Caco-2 (cell line): ENCODE measurements around the gene IFT20. TPM values are rescaled to one million over a fixed set of nuclear protein-coding genes. Genes with fewer than 3 reads are reported as not detected.
"Not testable (repeated sequence)": the region's sequence is repeated elsewhere in the genome, so short reads cannot be mapped to it uniquely, and the experiment has no call there.

Experiments
- BruUV-seq: library from RNA; stranded (reverse); fragments of 400-500 nt; replicated peaks from 2 replicates; lab custom pipeline; 2021; lab: Mats Ljungman, UMichigan
- CTCF ChIA-PET: fragments of 300-600 bp; sonication (Branson Sonifier 250); formaldehyde crosslinking; loops from one replicate; lab custom pipeline; 2022; ENCODE audit warnings: antibody characterized with exemption; lab: Charles Lee
- POLR2A ChIA-PET: fragments of 300-600 bp; sonication (Branson Sonifier 250); formaldehyde crosslinking; loops from one replicate; lab custom pipeline; 2022; ENCODE audit warnings: antibody characterized with exemption; lab: Charles Lee
- DNase-seq, 2 experiments: peaks; one replicate each; pipeline versions ENCODE4 v3.0.0 to v3.0.0-alpha.2; 2020 to 2022
- H3K27me3 ChIP-seq: replicated peaks from 2 replicates; pipeline ENCODE4 v1.6.0; 2011; ENCODE audit warnings: low read length; ENCODE audit not compliant: control insufficient read depth, insufficient read depth
- H3K36me3 ChIP-seq: 2 replicates; pipeline ENCODE4 v1.5.1; 2011; ENCODE audit warnings: low read length; ENCODE audit not compliant: control insufficient read depth, insufficient read depth
- H3K4me1 ChIP-seq: fragments of 250-450 bp; sonication (Bioruptor Pico); 2 replicates; pipeline ENCODE4 v1.5.1; 2020; ENCODE audit warnings: mild to moderate bottlenecking
- H3K4me3 ChIP-seq: 2 replicates; pipeline ENCODE4 v1.5.1; 2011; ENCODE audit warnings: low read depth, mild to moderate bottlenecking, control low read depth, low read length
- H3K9me3 ChIP-seq: fragments of 250-450 bp; sonication (Bioruptor Pico); 2 replicates; pipeline ENCODE4 v1.5.1; 2020; ENCODE audit warnings: mild to moderate bottlenecking, moderate library complexity
- H3K27ac Mint-ChIP-seq: one replicate; pipeline ENCODE4 v1.8.0; 2022; ENCODE audit warnings: mixed read lengths; ENCODE audit not compliant: unreplicated experiment
- H3K27me3 Mint-ChIP-seq: one replicate; pipeline ENCODE4 v1.8.0; 2022; ENCODE audit warnings: mixed read lengths; ENCODE audit not compliant: insufficient read depth, unreplicated experiment
- H3K36me3 Mint-ChIP-seq: one replicate; pipeline ENCODE4 v1.8.0; 2022; ENCODE audit warnings: mild to moderate bottlenecking, mixed read lengths; ENCODE audit not compliant: insufficient read depth, unreplicated experiment
- H3K4me1 Mint-ChIP-seq: one replicate; pipeline ENCODE4 v1.8.0; 2022; ENCODE audit warnings: low read depth, mixed read lengths; ENCODE audit not compliant: unreplicated experiment
- H3K4me3 Mint-ChIP-seq: one replicate; pipeline ENCODE4 v1.8.0; 2022; ENCODE audit warnings: mild to moderate bottlenecking, moderate library complexity, mixed read lengths; ENCODE audit not compliant: unreplicated experiment
- H3K9me3 Mint-ChIP-seq: one replicate; pipeline ENCODE4 v1.8.0; 2022; ENCODE audit warnings: mixed read lengths; ENCODE audit not compliant: unreplicated experiment
- CTCF ChIP-seq, 2 experiments: fragments of 200-600 bp in 1 of 2; IDR thresholded peaks; 1 replicate in 1 of 2; 2 replicates in 1 of 2; pipeline versions ENCODE4 v1.5.1 to v1.8.0; 2011 to 2022; ENCODE audit warnings: antibody characterized with exemption in 1 of 2, control low read depth in 1 of 2, inconsistent platforms in 1 of 2, low read depth in 1 of 2, low read length in 1 of 2, mild to moderate bottlenecking in 1 of 2, moderate library complexity in 1 of 2; ENCODE audit not compliant: insufficient read depth in 1 of 2, severe bottlenecking in 1 of 2, unreplicated experiment in 1 of 2
- intact Hi-C: fragments of 100-400 bp; cut with micrococcal nuclease; formaldehyde crosslinking; loops from one replicate; pipeline ENCODE4 v1.10.0; 2022; ENCODE audit not compliant: unreplicated experiment
- total RNA-seq: library from RNA; stranded (reverse); gene quantifications from 2 replicates; pipeline ENCODE4 v1.2.3, GENCODE V29; 2022

Gene IFT20
- total RNA-seq, 1 experiment from 2014 or later: 89.9 TPM

DNA sequence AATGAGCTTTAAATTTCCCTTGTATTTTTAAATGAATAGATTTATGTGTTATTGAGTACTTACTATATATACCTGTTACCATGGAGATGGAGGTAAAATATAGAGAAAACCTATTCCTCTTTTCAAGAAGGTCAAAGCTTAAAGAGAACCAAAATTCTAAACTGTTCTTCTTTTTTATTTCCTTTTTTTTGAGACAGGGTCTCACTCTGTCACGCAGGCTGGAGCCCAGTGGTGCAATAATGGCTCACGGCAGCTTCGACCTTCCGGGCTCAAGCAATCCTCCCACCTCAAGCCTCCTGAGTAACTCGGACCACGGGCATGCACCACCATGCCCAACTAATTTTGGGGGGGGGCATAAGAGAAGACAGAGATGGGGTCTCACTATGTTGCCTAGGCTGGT is 41.3 kb downstream of the IFT20 start:
- no peak overlapping the region for H3K4me3 ChIP-seq
- Mint-ChIP-seq H3K27me3 (peaks cover 8% of the 10 kb centered on the region), H3K36me3 (no peaks in the 10 kb centered on the region), H3K4me1 (peaks cover 15% of the 10 kb centered on the region), H3K4me3 (no peak overlapping the region), H3K27ac (no peak overlapping the region), H3K9me3 (no peaks in the 10 kb centered on the region)
- ChIA-PET CTCF (interaction anchor here (1.3 kb wide), 1 partner anchor 43 kb away, joined by 3 read pairs; no protein-coding TSS in a partner anchor), POLR2A (interaction anchor here (0.6 kb wide), 1 partner anchor 684 kb away, joined by 3 read pairs; no protein-coding TSS in a partner anchor)
- TF ChIP-seq CTCF (IDR thresholded peaks at IDR 0.05; ENCODE audit: insufficient read depth in 1 of 2, low read depth in 1 of 2, low read length in 1 of 2, severe bottlenecking in 1 of 2, unreplicated experiment in 1 of 2): no peak
- H3K4me1 ChIP-seq: peaks cover 19% of the 10 kb centered on the region
- no TSS peak for BruUV-seq
- H3K9me3 ChIP-seq: no peaks in the 10 kb centered on the region
- no peaks in the 10 kb centered on the region for H3K27me3 ChIP-seq
- DNase-seq: no peak
- intact Hi-C loops: no loop called here
- H3K36me3 ChIP-seq: no peaks in the 10 kb centered on the region

DNA sequence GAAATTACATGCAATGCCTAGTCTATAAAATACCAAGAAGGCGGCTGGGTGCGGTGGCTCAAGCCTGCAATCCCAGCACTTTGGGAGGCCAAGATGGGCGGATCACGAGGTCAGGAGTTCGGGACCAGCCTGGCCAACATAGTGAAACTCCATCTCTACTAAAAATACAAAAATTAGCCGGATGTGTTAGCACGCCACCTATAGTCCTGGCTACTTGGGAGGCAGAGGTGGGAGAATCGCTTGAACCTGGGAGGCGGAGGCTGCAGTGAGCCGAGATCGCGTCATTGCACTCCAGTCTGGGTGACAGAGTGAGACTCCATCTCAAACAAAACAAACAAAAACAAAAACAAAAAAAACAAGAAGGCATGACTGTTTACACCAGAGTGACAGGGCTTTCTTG is 42.4 kb downstream of the IFT20 start:
- DNase-seq, intact Hi-C loops, H3K9me3 Mint-ChIP-seq, H3K9me3 ChIP-seq, H3K4me3 ChIP-seq, H3K36me3 Mint-ChIP-seq, POLR2A ChIA-PET, H3K27me3 Mint-ChIP-seq, CTCF ChIA-PET, H3K4me3 Mint-ChIP-seq, H3K36me3 ChIP-seq, BruUV-seq, H3K27ac Mint-ChIP-seq, H3K27me3 ChIP-seq: not testable (repeated sequence)
- H3K4me1 Mint-ChIP-seq: peaks cover 15% of the 10 kb centered on the region
- H3K4me1 ChIP-seq: peaks cover 19% of the 10 kb centered on the region

DNA sequence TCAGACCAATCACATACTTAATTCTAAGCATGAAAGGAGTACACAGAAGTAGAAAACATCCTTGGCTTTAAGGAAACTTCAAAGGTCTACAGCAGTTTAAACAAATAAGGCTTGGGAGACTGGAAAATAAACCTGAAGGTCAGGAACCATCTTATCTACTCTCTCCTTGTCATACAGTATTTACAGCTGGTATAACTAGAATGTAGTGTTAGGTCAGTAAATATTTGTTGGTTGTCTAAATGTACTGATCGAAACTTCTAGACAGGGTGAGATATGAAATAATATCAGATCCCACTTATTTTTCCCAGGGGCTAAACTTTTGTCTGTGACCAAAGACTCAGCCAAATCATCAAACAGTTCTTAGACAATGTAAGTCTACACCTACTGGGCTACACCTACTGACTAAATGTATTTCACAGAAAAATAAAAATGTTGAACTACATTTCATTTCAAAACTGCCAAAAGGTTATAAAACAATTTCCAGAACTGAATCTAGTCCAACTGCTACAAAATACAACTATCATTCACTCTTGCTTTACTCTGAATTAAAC is 43.4 kb downstream of the IFT20 start:
- Histone ChIP-seq H3K4me3 (no peak overlapping the region), H3K36me3 (no peaks in the 10 kb centered on the region), H3K9me3 (no peaks in the 10 kb centered on the region), H3K4me1 (peaks cover 19% of the 10 kb centered on the region), H3K27me3 (no peaks in the 10 kb centered on the region)
- Mint-ChIP-seq H3K27me3 (peaks cover 8% of the 10 kb centered on the region), H3K36me3 (no peaks in the 10 kb centered on the region), H3K9me3 (no peaks in the 10 kb centered on the region), H3K27ac (no peak overlapping the region), H3K4me1 (peaks cover 15% of the 10 kb centered on the region), H3K4me3 (no peak overlapping the region)
- BruUV-seq: no TSS peak
- intact Hi-C loops: no loop called here
- DNase-seq: no peak
- no peak for TF ChIP-seq CTCF (IDR thresholded peaks at IDR 0.05; ENCODE audit: insufficient read depth in 1 of 2, low read depth in 1 of 2, low read length in 1 of 2, severe bottlenecking in 1 of 2, unreplicated experiment in 1 of 2)
- CTCF ChIA-PET: no interaction called here
- POLR2A ChIA-PET: no interaction called here
